CD4-positive, alpha-beta T cell treated with Interleukin-1 beta for 1 hour (primary cell): ENCODE measurements around the gene SDF4.

Experiments used
- DNase-seq, 2 donors: peaks; one replicate each; pipeline ENCODE4 v3.0.0-alpha.2; 2020 to 2022

Gene SDF4

DNA sequence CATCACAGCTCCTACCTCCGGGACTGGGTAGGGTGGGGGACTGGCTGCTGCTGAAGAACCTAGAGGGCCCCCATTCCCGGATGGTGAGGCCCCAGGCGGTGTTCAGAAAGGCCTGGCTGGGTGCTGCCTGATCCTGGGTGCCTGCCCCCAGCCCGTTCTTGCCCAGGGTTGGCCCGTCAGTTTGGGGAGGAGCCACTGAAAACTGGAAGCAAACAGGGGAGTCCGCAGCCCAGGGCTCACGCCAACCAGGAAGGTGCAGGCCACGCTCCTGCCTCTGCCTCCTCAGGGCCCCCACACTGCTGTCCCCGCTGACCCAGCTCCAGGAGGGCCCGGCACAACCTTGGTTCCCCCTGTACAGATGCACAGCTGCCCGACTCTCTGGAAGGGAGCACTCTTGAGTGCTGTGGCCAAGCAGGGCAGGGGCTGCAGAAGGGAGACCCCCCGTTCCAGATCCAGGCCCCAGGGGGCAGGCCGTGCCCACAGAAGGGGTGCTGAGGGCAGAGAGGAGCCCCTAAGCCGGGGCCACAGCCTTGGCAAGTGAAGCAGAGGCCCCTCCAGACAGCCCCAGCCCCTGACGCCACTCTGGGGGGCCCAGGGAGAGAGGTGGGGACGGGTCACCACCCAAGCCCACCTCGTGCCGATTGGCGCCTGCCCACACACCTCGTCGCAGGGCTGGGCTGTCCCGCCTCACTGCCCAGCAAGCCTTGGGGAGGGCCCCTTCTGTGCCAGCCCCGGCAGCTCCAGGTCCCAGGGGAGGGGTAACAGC lies 9.2 kb upstream of the SDF4 start:
- DNase-seq: no peak

DNA sequence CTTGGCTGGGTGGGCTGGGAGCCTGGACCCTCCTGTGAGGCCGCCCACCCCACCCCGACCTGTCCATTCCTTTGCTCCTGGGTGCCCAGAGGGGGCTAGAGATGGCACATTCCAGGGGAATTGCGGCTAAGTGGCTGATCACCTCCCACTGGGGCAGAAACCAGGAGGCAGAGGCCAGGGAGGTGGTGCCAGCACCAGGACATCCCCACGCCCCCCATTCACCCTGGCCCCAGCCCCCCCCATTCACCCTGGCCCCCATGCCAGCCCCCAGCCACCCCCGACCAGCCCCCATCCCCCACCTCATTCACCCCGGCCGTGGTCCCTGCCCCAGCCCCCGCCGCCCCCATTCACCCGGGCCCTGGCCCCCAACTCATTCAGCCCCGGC lies 8.5 kb upstream of the SDF4 start:
- no peak for DNase-seq

DNA sequence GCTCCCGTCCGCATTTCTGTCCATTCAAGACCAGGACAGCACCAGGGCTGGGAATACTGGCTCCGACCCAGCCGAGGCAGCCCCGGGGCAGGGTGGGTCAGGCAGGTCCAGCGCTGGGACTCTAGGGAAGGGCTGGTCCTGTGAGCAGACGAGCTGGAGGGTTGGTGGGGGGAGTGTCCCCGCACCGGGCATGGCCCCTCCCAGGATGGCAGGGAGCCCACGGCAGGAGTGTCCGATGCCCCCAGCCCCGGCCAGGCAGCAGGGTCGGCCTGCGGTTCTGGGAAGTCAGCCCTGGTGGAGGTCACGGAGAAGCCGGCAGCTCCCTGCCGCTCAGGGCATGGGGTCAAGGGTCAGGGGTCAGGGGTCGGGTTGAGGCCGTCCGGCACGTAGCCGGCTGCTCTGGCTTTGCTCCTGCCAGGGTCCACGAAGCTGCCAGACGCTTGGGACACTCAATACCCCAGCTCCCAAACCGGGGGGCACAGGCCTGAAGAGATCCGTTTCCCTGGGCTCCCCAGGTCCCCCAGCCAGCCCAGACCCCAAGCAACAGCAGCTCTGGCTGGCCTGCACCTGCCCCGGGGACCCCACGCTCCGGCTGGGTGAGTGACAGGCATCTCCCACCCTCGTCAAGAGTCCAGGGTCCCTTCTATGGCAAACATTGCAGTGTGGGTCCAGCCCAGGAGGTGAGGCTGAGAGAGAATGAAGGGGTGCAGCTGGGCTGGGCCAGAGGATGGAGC lies 8.0 kb upstream of the SDF4 start:
- DNase-seq: no peak

DNA sequence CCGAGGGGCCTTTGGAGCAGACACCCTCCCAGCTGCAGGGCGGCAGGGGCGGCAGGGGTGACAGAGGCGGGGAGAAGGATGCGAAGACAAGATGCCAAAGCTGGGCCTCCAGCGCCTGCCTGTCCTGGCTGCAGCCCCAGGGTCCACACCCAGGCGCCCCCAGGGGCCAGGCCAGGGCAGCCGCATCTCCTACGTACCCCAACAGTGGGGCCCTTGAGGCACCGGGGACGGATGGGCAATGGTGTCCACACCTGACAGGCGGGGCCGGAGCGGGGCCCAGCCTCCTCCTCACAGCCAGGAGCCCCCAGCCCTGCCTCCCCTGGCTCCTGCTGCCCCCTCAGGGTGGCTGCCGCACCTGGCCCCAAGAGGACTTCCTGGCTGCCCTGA lies 7.4 kb upstream of the SDF4 start:
- DNase-seq: no peak

DNA sequence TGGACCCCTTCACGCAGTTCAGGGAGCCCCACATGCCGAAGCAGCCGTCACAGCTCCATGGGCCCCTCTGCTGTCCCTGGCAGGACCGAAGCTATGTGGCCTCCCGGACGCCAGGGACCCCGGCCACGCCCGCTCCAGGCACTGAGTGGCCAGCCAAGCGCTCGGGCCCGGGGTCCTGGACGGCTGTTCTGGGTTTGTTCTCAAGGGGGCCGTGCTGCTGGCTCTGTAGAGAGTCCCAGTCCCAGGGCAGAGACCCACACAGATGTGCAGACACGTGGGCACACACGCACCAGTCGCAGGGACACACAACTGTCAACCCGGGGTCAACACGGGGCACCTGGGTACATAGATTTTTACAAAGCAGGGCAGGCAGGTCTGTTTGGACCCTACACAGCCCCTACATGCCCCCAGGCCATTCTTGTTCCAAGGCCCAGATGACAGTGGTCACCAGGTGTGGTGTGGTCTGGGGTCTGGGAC lies 6.9 kb upstream of the SDF4 start:
- no peak for DNase-seq

DNA sequence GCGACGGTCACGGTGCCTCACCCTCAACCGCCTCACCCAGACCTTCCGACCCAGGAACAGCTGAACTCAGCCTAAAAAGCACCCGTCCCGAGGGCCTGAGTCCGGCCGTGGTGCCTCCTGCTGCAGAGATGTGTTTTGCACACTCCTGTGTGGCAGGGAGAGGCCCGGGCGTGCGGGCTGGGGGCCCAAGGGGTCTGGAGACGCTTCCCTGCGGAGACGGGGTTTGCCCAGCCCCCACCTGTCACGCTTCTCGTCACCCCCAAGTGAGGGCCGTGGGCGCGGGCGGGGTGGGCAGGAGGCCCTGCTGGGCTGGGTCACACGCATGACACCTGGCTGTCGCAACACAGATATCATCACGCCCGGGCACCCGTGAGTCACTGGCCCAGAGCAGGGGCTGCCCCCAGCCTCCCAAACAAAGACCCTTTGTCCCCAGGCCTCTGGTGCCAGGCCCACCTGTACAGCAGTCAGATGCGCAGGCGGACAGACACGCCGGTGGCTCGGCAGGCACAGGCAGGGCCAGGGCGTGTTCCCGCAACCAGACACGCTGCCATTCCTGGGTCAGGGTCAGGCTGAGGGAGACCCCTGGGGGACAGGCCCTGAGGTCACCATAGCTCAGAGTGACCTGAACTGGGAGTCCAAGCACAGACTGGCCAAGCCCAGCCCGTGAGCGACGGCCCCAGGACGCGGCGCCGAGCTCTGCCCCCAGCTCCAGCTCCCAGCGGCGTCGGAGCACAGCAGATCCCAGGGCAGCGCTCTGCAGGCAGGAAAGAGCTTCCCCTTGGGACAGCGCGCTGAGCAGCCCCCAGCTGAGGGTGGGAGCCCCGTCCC lies 6.3 kb upstream of the SDF4 start:
- no peak for DNase-seq

DNA sequence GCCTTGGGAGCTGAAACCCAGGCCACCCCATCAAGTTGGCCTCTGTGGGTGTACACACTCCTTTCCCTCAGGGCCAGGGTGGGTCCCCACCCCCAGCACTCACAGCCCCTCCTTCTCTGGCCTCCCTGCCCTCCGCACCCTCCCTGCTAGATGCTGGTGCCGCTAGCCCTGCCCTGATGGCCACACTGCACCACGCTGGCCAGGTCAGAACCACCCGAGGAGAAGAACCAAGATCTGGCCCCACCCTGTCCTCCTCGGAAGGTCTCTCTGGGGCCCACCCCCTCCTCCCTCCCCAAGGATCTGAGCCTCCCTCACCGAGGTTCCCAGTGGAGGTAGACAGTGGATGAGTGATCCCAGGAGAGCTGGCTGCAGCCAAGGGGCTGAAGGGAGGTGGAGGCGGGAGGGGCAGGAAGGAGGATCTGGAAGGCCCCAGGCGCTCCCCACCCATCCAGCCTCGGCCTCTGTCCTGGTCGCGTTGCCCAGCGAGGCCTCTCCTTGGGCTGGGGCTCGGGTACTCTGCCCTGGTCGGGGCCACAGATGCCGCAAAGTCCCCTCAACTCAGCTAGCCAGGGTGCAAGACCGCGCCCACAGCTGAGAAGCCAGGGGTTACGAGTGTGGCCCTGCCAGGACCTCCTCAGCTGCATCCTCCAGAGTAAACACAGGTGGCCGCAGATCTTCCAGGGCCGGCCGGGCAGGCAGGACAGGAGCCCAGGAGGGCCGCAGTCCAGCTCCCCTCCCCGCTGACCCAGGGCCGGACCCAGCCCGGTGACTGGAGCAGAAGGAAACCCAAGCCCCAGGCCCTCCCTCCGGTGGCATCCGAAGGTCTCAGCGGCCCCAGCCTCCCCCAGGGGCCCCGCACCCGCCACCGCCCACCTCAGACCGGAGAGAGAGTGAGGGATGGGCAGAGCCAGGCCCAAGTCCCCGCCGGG lies 5.4 kb upstream of the SDF4 start:
- no peak for DNase-seq

DNA sequence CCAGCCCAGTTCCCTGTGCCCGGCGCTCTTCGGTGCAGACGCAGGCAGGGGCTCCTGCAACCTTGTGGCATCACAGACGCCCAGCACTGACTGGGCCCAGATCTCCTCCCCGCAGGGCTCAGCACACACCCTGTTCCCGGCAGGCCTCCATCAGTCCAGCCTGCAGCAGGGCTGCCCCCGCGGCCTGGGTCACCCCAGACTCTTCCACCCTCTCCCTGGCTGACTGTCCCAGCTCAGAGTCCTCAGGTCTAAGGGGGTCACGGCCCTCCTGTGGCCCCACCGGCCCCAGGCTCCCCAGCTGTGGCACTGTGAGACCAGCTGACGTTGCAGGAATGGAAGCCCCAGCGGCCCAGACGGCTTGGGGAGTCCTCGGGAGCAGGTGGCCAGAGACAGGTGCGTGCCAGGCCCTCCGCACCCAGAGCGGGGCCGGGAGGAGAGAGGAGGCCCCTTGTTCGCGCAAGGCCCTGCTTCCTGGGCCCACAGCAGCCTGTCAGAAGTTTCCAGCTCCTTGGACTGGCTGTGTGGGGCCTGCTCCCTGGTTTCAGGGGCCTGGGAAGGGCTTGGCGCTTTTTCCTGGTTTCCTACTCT lies 4.5 kb upstream of the SDF4 start:
- no peak for DNase-seq

DNA sequence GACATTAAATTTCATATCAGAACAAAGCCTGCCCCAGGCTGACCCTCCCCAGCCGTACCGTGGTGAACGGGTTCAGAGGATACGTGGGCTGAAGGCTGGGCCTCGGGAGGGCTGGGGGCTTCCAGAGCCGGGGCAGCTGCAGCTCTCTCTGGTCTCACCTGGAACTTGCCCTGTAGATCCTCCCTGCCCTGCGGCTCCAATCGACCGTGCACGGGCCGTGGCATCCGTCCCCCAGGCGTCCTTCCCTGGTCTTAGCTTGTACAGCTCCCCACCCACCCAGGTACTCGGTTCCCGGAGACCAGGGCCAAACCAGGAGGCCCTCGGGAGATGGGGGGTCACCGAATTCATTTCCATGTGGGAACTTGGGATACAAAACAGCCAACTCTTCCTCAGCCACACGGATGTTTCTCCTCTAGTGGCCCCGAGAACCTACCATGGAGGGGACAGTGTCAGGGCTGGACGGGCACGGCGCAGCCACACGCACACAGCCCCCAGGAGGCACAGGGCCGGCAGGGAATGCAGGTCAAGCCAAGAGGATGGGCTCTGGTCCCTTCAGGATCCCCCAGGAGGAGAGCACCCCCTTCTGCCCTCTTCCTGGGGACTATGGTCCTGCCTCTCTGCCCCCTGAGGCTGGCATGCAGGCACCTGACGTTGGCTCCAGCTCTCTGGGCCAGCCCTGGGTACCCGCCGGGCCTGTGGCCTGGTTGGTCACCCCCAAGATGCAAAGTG lies 3.4 kb upstream of the SDF4 start:
- DNase-seq: no peak

DNA sequence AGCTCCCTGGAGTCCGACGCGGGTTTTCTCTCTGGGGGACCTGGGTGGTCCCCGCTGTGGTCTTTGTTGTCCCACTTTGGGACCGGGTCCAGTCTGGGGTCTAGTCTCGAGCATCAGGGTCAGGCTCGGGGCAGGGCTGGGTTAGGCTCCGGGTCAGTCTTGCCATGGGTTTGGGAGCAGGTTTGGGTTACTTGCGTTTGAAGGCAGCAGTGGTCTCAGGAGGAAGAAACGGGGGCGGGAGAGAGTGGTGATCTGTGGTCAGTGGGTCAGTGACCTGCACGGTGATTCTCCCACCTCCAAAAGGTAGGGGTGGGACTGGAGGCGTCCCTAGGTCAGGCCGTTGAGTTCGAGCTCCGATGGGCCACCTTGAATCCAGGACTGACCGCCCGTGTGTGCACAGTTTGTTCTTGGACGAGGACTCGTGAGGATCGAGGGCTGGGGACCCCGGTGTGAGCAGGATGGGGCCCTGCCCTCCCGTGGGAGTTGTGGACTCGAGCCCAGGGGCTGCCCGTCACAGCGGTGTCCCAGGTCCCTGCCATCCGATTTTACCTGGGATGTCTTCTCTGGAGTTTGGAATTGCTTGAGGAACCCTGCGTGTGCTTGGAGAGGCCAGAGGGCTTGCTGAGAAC lies 2.5 kb upstream of the SDF4 start:
- DNase-seq: no peak

DNA sequence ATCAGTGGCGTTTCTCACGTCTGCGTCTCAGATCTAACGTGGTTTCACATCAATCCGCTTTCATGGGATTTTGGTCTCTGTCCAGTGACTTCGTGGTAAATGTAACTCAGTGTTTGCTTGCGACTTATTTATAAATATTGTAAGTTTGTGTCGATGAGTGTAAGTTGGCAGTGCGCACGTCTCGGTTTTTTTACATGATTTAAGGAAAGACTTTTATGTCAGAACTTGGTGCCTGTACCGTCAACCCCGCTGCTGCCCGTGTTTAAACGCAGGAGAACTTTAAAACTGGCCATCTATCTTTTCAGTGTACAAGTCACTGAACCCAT lies 1.7 kb upstream of the SDF4 start:
- no peak for DNase-seq

DNA sequence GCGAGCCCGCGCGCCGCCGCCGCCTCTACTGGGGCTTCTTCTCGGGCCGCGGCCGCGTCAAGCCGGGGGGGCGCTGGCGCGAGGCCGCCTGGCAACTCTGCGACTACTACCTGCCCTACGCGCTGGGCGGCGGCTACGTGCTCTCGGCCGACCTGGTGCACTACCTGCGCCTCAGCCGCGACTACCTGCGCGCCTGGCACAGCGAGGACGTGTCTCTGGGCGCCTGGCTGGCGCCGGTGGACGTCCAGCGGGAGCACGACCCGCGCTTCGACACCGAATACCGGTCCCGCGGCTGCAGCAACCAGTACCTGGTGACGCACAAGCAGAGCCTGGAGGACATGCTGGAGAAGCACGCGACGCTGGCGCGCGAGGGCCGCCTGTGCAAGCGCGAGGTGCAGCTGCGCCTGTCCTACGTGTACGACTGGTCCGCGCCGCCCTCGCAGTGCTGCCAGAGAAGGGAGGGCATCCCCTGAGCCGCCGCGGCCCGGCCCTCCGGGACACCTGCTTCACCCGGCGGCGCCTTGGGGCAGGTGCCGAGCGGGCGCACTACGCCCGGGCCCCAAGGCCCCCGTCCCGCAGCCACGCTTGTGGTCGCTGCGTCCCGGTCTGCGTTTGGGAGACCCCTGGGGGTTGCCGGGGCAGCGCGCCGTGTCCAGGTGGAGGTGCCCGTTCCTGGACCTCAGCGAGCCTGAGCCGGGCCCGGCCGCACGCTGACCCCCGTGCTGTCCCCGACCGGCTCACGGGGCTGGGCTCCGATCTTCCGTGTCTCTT lies 1.2 kb upstream of the SDF4 start:
- no peak for DNase-seq

DNA sequence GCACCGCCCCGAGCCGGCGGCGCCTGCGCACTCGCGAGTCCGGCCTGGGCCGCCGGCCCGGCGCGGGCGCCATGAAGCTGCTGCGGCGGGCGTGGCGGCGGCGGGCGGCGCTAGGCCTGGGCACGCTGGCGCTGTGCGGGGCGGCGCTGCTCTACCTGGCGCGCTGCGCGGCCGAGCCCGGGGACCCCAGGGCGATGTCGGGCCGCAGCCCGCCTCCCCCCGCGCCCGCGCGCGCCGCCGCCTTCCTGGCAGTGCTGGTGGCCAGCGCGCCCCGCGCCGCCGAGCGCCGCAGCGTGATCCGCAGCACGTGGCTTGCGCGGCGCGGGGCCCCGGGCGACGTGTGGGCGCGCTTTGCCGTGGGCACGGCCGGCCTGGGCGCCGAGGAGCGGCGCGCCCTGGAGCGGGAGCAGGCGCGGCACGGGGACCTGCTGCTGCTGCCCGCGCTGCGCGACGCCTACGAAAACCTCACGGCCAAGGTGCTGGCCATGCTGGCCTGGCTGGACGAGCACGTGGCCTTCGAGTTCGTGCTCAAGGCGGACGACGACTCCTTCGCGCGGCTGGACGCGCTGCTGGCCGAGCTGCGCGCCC lies 501 bp upstream of the SDF4 start, which contains the start of gene B3GALT6:
B3GALT6 (plus strand) TSS at position 30 of the 588 bp plus-strand sequence; CDS start at position 72, 42 bp downstream.
- DNase-seq: no peak

DNA sequence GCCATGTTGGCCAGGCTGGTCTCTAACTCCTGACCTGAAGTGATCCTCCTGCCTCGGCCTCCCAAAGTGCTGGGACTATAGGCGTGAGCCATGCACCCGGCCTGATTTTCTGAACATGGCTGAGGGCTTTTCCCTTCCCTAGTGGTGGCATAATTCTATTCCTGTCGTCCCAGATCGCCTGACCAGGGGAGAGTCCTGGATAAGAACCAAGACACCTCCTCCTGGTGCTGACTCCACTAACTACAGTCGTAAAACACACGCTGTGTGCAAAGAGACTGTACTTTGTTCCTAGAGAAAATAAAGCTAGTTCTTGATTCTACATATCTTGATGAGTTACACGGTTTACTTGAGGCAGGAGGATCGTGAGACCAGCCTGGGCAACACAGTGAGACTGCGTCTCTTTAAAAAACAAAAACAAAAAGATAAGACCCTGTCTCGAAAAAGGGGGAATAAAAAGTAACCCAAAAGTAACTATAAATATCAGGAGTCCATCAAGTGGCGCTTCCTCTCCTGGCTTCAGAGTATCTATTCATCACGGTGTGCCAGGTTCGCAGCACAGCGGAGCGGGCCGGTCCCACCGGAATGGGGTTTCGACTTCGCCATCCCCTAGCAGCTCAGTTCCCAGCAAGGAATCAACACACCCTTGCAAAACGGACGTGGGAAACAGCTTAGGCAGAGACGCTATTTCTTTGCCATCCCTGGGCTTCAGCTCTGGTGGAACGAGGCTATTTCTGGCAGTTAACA lies 973 bp downstream of the SDF4 start:
- no peak for DNase-seq

DNA sequence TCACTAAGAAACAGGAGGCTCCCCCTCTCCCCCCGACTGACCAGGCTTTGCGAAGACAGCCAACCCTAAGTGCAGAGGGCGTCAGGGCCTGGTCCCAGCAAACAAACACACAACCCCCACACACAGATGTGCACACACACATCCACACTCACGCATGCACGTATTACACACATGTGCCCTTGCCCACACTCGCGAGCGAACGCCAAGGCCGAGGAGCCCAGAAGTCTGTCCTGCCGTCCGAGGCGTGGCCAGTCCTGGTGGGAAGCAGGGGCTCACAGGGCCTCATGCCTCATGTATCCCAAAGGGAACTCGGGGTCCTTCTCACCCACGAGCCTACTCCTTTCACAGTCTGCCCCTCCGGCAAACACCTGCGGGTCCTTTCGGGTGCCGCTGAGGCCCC lies 2.0 kb downstream of the SDF4 start:
- no peak for DNase-seq

DNA sequence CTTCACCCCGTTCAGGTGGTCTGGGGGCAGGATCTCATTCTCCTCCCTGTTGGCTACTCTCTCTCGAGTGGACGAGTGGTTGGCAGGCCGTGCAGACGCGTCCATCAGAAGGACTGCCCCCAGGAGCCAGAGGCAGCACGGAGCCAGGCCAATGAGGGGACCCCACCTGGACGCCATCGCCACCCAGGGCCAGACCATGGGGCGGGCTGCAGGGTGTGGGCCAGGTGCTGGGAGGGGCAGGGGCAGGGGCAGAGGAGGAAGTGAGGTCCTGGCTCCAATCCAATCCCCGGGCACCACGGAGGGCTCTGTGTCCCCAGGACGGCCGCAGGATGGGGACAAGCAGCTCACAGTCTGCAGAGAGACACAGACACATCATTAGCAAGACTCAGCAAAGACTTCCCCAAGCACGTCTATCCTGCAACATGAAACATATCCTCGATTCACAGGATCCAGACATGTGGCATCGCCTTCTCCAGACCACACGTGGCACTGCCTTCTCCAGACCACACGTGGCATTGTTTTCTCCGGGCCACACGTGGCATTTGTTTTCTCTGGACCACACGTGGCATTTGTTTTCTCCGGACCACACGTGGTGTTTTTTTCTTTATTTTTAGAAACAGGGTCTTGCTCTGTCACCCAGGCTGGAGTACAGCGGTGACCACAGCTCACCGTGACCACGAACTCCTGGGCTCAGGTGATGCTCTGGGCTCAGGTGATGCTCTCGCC lies 3.0 kb downstream of the SDF4 start:
- no peak for DNase-seq

DNA sequence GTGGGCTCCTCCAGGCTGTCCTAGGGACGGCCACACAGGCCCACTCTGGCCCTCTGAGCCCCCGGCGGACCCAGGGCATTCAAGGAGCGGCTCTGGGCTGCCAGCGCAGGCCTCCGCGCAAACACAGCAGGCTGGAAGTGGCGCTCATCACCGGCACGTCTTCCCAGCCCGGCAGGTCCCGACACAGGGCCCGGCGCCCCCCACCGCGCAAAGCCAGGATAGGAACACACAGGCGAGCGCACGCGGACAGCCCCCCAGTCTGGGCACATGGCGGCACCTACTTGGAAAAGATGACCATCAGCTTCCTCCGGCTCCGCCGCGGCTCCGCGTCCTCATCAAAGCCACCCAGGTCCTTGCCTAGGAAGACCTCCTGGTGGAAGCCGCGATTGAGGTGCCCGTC lies 3.6 kb downstream of the SDF4 start:
- no peak for DNase-seq

DNA sequence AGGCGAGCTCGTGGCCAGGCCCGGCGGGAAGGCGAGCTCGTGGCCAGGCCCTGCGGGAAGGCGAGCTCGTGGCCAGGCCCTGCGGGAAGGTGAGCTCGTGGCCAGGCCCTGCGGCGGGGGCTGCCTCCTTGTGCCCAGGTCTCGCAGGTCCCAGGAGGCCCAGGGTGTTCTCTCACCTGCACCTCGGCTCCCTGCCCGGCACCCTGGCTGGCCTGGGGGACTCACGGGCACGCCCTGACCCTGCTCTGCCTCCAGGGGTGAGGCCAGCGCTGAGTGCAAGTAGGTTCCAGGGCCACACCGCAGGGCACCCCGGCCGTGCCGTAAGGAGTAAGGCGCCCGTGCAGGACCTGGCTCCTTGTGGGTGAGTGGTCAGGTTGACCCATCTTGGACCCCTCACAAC lies 4.4 kb downstream of the SDF4 start:
- no peak for DNase-seq
